HepG2 (cell line): ENCODE data around the gene PPP1R12A. TPM values are rescaled to one million over a fixed set of nuclear protein-coding genes. Genes with fewer than 3 reads are reported as not detected.
A peak's percentile ranks its signal among the peaks of the same experiment; 100 is the strongest.

Source experiments
- ATAC-seq: fragments of 200-7000 bp; cut with Tn5 transposase; 3 replicates; pipeline ENCODE4 v1.9.1; 2020; ENCODE audit warnings: mild to moderate bottlenecking, moderate library complexity
- BruUV-seq: library from RNA; stranded (reverse); fragments of 400-500 nt; replicated peaks from 2 replicates; lab custom pipeline; 2021; lab: Mats Ljungman, UMichigan
- CTCF ChIA-PET: fragments of 300-600 bp; formaldehyde crosslinking; extraction: SDS; loops from one replicate; lab custom pipeline; 2021; ENCODE audit warnings: low total read pairs, inconsistent platforms, low intra/inter-chr PET ratio; lab: Yijun Ruan, JAX
- POLR2A ChIA-PET: fragments of 350-600 bp; sonication (Branson Sonifier 250); formaldehyde crosslinking; loops from one replicate; lab custom pipeline; 2020; ENCODE audit warnings: antibody characterized with exemption, inconsistent platforms; lab: Yijun Ruan, JAX
- DNase-seq: peaks from one replicate; pipeline ENCODE4 v3.0.0-alpha.2; 2015; ENCODE audit warnings: low spot score
- FAIRE-seq: peaks from 3 replicates; lab custom pipeline; 2011; peaks lifted over from hg19 to GRCh38; lab: Jason Lieb, UNC
- H2AFZ ChIP-seq: one replicate; pipeline ENCODE4 v1.6.1; 2011; ENCODE audit warnings: low read length, inconsistent platforms
- H3K27ac ChIP-seq: fragments of 300-600 bp; 3 replicates; pipeline ENCODE4 v1.8.0; 2011; ENCODE audit warnings: mixed run types, mild to moderate bottlenecking, mixed read lengths, low read length, inconsistent platforms; ENCODE audit not compliant: insufficient read depth; ENCODE audit errors: extremely low read length
- H3K27me3 ChIP-seq, 2 experiments: fragments of 200-600 bp in 1 of 2; 2 replicates in 1 of 2; 3 replicates in 1 of 2; pipeline versions ENCODE4 v1.6.0 to v1.8.0; 2011; ENCODE audit warnings: low read length in 2 of 2, mild to moderate bottlenecking in 2 of 2, moderate library complexity in 2 of 2, inconsistent platforms in 1 of 2; ENCODE audit not compliant: insufficient read depth in 2 of 2, control insufficient read depth in 1 of 2
- H3K36me3 ChIP-seq, 2 experiments: fragments of 200-600 bp in 1 of 2; replicated peaks in 1 of 2; 2 replicates in 1 of 2; 3 replicates in 1 of 2; pipeline versions ENCODE4 v1.5.1 to v1.8.0; 2011; ENCODE audit warnings: low read length in 2 of 2, inconsistent platforms in 1 of 2; ENCODE audit not compliant: insufficient read depth in 2 of 2, control insufficient read depth in 1 of 2
- H3K4me1 ChIP-seq: 2 replicates; pipeline ENCODE4 v1.5.1; 2012; ENCODE audit warnings: low read length, inconsistent platforms; ENCODE audit not compliant: insufficient read depth
- H3K4me2 ChIP-seq: 2 replicates; pipeline ENCODE4 v1.6.0; 2011; ENCODE audit warnings: low read depth, low read length, inconsistent platforms
- H3K4me3 ChIP-seq, 3 experiments: fragments of 200-600 bp in 1 of 3; sonication (generic), shearing (Covaris generic) in 1 of 3; replicated peaks in 1 of 3; 2 replicates each; pipeline ENCODE4 v1.5.1; 2011 to 2016; ENCODE audit warnings: low read length in 3 of 3, inconsistent platforms in 2 of 3, low read depth in 2 of 3, mild to moderate bottlenecking in 2 of 3, control low read depth in 1 of 3, mixed read lengths in 1 of 3; ENCODE audit not compliant: insufficient read depth in 1 of 3
- H3K79me2 ChIP-seq: one replicate; pipeline ENCODE4 v1.6.1; 2011; ENCODE audit warnings: low read length, inconsistent platforms; ENCODE audit not compliant: insufficient read depth
- H3K9ac ChIP-seq: 2 replicates; pipeline ENCODE4 v1.6.0; 2011; ENCODE audit warnings: mild to moderate bottlenecking, low read depth, low read length, inconsistent platforms; ENCODE audit not compliant: insufficient read depth
- H3K9me3 ChIP-seq: 2 replicates; pipeline ENCODE4 v1.5.1; 2012; ENCODE audit warnings: mild to moderate bottlenecking, low read length
- H4K20me1 ChIP-seq: 2 replicates; pipeline ENCODE4 v1.6.0; 2011; ENCODE audit warnings: inconsistent platforms, mild to moderate bottlenecking, low read length, moderate library complexity; ENCODE audit not compliant: insufficient read depth
- NR2C2 ChIP-seq: sonication (generic); formaldehyde crosslinking; IDR thresholded peaks from 2 replicates; pipeline ENCODE4 v1.4.0; 2020; ENCODE audit warnings: missing genetic modification reagents, mild to moderate bottlenecking, moderate library complexity, borderline replicate concordance
- NRL ChIP-seq: sonication (generic); formaldehyde crosslinking; IDR thresholded peaks from 2 replicates; pipeline ENCODE4 v1.5.0; 2020; ENCODE audit warnings: missing genetic modification reagents, mild to moderate bottlenecking, moderate library complexity, borderline replicate concordance
- SMAD3 ChIP-seq: sonication (generic); formaldehyde crosslinking; IDR thresholded peaks from 2 replicates; pipeline ENCODE4 v1.4.0; 2020; ENCODE audit warnings: missing genetic modification reagents
- ZNF24 ChIP-seq: fragments of 450-650 bp; IDR thresholded peaks from 2 replicates; pipeline ENCODE4 v1.6.1; 2017; ENCODE audit warnings: antibody characterized with exemption, mild to moderate bottlenecking
- ZNF432 ChIP-seq: sonication (generic); formaldehyde crosslinking; IDR thresholded peaks from 2 replicates; pipeline ENCODE4 v1.5.0; 2020; ENCODE audit warnings: missing genetic modification reagents, mild to moderate bottlenecking, borderline replicate concordance
- ZSCAN22 ChIP-seq: sonication (generic); formaldehyde crosslinking; IDR thresholded peaks from 2 replicates; pipeline ENCODE4 v1.4.0; 2020; ENCODE audit warnings: mild to moderate bottlenecking, missing genetic modification reagents
- WGBS: methylation state at CpG from one replicate; pipeline ENCODE4 v1.1.6; 2017; ENCODE audit warnings: low lambda C conversion rate; 5-methylcytosine and 5-hydroxymethylcytosine counted together
- in situ Hi-C: cut with HindIII; loops from 2 replicates; pipeline ENCODE4 v1.10.0; 2017; ENCODE audit warnings: low pct_unique_long_range_greater_than_20kb; ENCODE audit not compliant: extremely low pct_ligation_motif_present
- intact Hi-C: fragments of 100-400 bp; cut with micrococcal nuclease; formaldehyde crosslinking; loops from one replicate; pipeline ENCODE4 v1.10.0; 2022; ENCODE audit not compliant: unreplicated experiment
- polyA plus RNA-seq, 8 experiments: library from polyadenylated mRNA; depleted of rRNA in 3 of 8; stranded (reverse) in 7 of 8; unstranded in 1 of 8; fragments of >200 nt; fragmentation: Illumina TruSeq in 4 of 8; extraction: Trizol in 4 of 8; gene quantifications; 2 replicates each; pipeline versions ENCODE4 v1.2.1 to v1.2.3, GENCODE V29; 2011 to 2016; ENCODE audit warnings: low read depth in 4 of 8, missing spikeins in 1 of 8, mixed read lengths in 1 of 8; ENCODE audit not compliant: insufficient read depth in 1 of 8
- total RNA-seq, 5 experiments: library from RNA; depleted of rRNA; stranded (reverse); fragments of >200 nt; fragmentation: Illumina TruSeq; extraction: Trizol; gene quantifications; 2 replicates each; pipeline ENCODE4 v1.2.3, GENCODE V29; 2016; ENCODE audit warnings: low read depth in 1 of 5
- TF ChIP-seq, protein P1 (sequence below): sonication (generic); formaldehyde crosslinking; IDR thresholded peaks from 2 replicates; pipeline ENCODE4 v1.8.0; 2022; ENCODE audit warnings: mild to moderate bottlenecking, missing genetic modification reagents, moderate library complexity
- TF ChIP-seq, protein P2 (sequence below): sonication (generic); formaldehyde crosslinking; IDR thresholded peaks from 2 replicates; pipeline ENCODE4 v1.5.1; 2020; ENCODE audit warnings: mild to moderate bottlenecking, missing genetic modification reagents, moderate library complexity

PPP1R12A gene
- total and polyA plus RNA-seq, 2 of the 13 experiments (the other 11 are each of a cell fraction or from before 2014, with no cell fraction given) = 23.8 to 50.0 TPM

DNA sequence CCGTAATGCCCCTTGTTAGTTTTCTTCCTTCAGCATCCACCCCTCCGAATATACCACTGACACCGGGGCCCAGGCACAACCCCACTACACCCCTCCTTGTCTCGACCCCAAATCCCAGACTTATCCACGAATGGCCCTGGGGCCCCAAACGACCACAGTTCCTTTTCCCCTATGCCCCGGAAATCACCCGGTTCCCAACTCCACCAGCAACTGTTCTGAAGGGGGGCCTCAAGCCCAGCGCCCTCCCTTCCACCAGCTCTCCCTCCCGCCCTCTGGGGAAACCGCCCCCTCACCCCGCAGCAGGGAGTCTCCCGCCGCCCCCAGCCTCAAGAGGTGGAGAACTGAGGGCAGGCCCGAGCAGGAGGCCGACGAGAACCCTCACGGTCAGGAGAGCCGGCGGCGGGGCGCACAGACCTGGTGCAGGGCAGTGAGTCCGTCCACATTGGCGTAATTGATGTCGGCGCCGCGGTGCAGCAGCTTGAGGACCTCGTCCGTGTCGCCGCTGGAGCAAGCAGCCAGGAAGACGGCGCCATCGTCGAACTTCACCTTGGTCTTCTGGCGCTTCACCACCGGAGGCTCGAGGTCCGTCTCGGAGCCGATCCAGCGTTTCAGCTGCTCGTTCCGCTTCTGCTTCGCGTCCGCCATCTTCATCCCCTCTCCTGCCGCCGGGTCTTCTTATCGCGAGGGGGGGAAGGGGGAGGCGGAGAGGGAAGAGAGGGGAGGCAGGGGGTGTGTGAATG is 446 bp downstream of the PPP1R12A start (continued):
- TF ChIP-seq NR2C2 (CRISPR knock-in tag) (peak; percentile 45), ZNF24 (no peak), NRL (CRISPR knock-in tag) (0 out of 2 replicates have a peak, but pooled peaks have one; percentile 52), SMAD3 (CRISPR knock-in tag) (no peak), ZNF432 (CRISPR knock-in tag) (no peak), ZSCAN22 (0 out of 2 replicates have a peak, but pooled peaks have one; percentile 43)

DNA sequence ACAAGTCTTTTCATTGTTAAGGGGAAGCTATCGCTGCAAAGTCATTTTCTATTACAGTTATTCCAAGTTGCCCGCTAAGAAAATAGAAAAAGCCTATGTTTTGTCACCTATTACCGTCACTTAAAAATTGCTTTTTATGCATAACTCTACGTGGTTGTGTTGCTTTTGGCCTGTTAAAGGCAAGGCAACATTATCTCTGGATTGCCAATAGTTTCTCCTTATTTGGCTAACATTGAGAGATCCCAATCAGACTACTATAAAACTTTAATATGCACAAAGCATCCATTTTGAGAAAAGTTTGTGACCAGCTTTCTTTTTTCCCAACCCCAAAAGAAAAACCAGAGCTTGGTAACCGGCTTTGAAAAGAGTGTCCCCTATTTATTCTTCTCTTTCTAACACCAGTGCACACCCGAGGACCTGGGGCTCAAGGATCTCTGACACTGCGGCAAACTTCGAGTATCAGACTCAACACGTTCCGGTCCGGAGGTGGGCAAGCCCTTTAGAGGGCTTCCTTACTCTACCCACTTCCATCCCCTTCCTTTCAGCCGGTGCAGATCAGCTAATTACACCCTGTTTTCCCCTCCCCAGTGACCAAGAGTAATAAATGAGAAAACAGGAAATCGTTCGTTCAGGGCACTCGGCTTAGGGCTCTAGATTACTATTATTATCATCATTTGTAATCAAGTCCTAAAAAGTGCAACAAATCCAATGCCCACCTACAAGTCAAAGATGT is 1.2 kb downstream of the PPP1R12A start:
- TF ChIP-seq, protein P1, sequence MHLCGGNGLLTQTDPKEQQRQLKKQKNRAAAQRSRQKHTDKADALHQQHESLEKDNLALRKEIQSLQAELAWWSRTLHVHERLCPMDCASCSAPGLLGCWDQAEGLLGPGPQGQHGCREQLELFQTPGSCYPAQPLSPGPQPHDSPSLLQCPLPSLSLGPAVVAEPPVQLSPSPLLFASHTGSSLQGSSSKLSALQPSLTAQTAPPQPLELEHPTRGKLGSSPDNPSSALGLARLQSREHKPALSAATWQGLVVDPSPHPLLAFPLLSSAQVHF (CRISPR knock-in tag) = 0 out of 2 replicates have a peak, but pooled peaks have one; percentile 3
- TF ChIP-seq, protein P2, sequence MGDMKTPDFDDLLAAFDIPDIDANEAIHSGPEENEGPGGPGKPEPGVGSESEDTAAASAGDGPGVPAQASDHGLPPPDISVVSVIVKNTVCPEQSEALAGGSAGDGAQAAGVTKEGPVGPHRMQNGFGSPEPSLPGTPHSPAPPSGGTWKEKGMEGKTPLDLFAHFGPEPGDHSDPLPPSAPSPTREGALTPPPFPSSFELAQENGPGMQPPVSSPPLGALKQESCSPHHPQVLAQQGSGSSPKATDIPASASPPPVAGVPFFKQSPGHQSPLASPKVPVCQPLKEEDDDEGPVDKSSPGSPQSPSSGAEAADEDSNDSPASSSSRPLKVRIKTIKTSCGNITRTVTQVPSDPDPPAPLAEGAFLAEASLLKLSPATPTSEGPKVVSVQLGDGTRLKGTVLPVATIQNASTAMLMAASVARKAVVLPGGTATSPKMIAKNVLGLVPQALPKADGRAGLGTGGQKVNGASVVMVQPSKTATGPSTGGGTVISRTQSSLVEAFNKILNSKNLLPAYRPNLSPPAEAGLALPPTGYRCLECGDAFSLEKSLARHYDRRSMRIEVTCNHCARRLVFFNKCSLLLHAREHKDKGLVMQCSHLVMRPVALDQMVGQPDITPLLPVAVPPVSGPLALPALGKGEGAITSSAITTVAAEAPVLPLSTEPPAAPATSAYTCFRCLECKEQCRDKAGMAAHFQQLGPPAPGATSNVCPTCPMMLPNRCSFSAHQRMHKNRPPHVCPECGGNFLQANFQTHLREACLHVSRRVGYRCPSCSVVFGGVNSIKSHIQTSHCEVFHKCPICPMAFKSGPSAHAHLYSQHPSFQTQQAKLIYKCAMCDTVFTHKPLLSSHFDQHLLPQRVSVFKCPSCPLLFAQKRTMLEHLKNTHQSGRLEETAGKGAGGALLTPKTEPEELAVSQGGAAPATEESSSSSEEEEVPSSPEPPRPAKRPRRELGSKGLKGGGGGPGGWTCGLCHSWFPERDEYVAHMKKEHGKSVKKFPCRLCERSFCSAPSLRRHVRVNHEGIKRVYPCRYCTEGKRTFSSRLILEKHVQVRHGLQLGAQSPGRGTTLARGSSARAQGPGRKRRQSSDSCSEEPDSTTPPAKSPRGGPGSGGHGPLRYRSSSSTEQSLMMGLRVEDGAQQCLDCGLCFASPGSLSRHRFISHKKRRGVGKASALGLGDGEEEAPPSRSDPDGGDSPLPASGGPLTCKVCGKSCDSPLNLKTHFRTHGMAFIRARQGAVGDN (CRISPR knock-in tag) = no peak
- TF ChIP-seq, all 625 proteins: peak for 1
- FAIRE-seq (no peak), DNase-seq (no peak), ATAC-seq (peak; percentile 8; the same call in 1 of the 3 replicates)
- peaks cover 17% of the 10 kb centered on the region for H4K20me1 ChIP-seq
- H3K79me2 ChIP-seq = peaks cover 63% of the 10 kb centered on the region
- no peaks in the 10 kb centered on the region; a peak in 1 of 5 replicates for H3K36me3 ChIP-seq
- POLR2A ChIA-PET = no interaction called here
- peak overlapping the region; percentile 95 for H3K27ac ChIP-seq
- peak overlapping the region; percentile 89 for H3K9ac ChIP-seq
- CTCF ChIA-PET = no interaction called here
- in situ Hi-C loops = no loop called here
- peak overlapping the region; percentile 76 for H3K4me2 ChIP-seq
- no peaks in the 10 kb centered on the region for H3K9me3 ChIP-seq
- WGBS = 0% methylated on average over 15 of the region's 15 CpGs
- peaks cover 28% of the 10 kb centered on the region for H3K4me1 ChIP-seq
- TSS peak; percentile 66 for BruUV-seq
- intact Hi-C loops = loop anchor here (2.0 to 10.0 kb wide), 3 partner anchors 15 to 239 kb away; partner anchors contain the start of gene PAWR
- H3K4me3 ChIP-seq = peak overlapping the region; percentile 74 to 100 (median 98)
- no peaks in the 10 kb centered on the region; a peak in 1 of 5 replicates for H3K27me3 ChIP-seq
- H2AFZ ChIP-seq = no peak overlapping the region
